Bone marrow (tissue), 2 donors: ENCODE results near the gene NID1.
"Not testable (repeated sequence)": the region's sequence is repeated elsewhere in the genome, so short reads cannot be mapped to it uniquely, and the experiment has no call there.

ENCODE experiments used
- DNase-seq, 2 donors: peaks; one replicate each; lab custom pipeline; 2025; lab: John Stamatoyannopoulos, UW

The NID1 gene

DNA sequence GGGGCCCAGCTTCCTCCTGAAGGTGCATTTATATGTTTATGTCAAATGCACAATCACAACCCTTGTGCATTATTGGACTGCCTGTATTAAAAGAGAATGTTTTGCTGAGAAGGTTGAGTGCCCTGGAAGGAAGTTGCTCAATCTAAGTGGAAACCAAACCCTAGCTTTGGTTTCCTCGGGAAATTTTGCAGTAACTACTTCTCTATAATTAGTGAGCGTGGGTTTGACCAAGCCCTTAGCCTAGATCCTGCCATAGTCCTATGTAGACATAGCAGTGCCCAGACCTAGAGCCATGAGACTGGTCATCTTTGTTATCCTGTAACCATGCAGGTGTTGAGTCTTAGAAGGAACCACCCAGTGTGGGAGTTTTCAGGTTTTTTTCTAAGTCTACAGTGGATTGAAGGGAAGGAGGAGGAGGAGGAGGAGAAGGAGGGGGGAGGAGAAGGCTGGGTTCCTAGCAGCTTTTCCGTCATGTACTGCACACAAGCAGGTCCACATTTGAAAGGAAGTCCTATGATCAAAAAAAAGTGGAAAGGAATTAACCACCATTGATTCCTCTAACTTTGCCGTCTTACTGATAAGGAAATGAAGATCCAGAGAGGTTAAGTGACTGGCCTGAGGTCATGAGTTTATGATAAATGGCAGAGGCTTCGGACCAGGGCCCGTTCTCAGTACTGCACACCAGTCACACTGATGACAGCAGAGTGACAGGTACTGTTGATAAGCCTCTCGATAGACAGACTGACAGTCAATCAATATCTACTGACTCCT is 126.0 kb downstream of the NID1 start:
- DNase-seq, result peak; percentile 32 to 53

DNA sequence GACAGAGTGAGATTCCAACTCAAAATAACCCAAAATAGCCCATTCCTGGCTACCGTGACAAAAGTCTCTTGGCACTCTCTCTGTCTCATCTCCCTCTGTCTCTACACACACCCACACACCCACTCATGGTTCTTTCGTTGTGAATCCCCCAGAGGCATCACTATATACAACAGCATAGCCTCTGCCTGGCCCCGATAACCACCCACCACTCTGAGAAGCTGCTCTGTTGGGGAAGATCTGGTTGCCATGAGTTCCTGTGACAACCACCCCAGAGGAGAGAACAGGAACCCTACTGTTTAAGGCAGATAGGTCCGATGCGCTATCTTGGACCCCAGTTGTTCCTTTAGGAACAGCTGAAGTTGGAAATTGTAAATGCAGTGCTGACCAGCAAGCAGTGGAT is 127.8 kb downstream of the NID1 start:
- DNase-seq, result no peak

DNA sequence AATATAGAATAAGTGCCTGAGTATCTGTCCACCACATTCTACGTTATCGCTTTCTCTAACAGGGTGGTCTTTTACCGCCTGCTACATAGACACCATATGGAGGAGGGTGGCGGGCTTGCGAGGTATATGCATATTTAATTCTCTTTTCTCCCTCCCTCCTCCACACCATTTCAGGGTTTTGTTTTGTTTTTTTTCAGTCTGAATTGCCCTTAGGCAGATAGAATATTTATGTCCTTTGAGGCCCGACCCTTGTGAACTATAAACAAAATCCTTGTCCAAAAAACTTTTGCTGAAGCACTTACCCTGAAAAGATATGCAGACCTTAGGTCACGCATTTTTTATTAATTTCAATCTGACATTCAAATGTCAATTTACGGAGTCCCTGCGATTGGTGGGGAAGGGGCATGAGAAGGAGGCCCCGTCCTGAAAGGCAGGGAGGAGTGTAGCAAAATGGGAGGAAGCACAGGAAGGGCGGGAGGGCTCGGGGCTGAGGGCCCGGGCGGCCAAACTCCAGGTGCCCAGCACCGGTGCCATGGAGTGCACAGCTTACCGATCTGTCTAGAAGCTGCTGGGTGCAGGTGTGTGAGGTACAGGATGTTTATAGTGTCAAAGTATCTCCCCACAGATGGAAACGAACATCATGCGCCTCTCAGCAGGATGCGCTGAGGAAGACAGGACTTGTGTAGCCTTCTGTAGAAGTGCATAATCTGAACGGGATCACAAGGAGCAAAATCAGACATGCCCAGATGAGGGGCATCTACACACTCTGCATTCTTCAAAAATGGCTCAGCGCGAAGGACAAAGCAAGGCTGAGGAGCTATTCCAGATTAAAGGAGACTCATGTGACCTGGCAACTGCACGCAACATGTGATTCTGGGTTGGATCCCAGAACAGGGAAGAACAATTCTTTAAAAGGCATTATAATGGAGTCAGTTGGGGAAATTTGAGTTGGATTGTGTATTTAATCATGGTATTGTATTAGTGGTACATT is 129.4 kb downstream of the NID1 start:
- no peak for DNase-seq

DNA sequence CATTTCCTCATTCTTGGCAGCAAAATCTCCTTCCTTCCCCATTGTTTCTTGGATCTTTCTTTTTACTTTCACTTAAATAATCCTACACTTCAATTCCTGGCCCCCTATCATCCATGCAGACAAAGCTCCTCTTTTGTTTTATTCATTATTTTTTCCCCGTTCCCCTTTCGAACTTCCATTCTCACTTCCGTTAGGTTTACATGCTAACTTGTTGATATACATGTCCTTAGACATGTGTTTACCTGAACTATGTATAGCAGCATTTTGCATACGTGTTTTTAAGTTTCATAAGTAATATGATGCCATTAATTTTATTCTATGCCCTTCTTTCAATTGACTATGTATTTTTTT is 131.1 kb downstream of the NID1 start:
- DNase-seq, result no peak

DNA sequence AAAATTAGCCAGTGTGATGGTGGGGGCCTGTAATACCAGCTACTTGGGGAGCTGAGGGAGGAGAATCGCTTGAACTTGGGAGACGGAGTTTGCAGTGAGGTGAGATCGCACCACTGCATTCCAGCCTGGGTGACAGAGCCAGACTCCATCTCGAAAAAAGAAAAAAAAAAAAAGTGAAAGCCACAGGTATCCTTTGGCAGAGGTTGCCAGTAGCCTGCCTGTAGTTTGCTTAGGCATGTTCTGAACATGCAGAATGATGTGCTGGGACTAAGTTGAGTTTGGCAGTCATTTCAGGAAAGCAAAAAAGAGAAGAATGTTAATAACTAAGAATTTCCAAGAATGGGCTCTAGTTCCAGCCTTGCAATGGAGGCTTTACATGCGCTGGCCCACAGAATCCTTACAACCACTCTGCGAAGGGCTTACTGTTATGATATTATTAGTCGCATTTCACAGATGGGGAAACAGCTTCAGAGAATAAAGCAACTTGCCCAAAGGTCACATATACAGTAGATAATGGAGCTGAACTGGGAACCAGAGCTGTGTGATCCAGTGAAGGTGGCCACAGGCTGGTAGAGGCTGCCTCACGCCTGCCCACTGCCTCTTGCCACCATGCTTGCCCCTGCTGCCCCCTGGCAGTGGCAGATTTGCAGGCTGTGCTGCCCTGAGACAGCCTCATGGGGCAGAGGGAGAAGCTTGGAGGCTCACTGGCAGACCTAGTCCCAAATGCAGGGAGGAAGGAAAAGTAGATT is 131.7 kb downstream of the NID1 start:
- no peak for DNase-seq

DNA sequence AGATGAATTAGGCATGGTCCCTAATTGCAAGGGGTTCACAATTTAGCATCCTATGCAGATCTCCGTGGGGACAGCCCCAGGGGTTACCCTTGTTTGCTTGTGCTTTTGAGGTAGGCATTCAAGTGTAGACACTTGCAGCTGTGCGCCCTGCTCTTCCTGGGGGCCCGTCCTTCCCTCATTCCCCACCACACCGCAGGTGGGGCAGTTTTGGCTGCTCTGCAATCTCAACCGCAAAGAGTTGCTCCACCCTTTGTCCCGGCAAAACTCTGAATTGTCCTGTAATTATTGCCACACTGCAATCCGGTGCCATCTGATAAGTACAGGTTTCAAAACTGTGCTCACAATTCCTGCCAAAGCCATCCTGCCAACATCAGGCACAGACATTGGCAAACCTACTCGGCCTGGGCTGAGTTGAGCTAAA is 132.8 kb downstream of the NID1 start:
- no peak for DNase-seq

DNA sequence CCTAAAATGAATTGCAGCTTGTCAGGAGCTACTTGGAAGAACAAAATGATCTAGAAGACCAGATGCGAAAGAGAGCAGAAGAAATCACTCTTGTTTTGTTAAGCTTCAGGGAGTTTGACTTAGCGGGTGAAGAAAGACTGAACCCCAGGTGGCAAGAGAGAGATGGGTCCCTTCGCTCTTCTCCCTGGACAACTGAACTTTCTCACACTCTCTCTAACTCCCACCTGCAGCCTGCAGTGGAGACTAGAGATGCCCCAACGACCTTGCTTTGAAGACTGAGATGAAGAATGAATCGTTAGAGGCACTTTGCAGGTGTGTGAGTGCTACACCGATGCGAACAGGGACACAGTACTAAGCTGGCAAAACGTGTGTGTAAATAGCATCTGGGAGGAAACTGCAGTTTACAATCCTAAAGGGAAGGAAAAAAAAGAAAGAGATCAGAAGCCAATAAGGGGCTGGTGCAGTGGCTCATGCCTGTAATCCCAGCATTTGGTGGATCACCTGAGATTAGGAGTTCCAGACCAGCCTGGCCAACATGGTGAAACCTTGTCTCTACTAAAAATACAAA is 133.6 kb downstream of the NID1 start:
- DNase-seq, result no peak

DNA sequence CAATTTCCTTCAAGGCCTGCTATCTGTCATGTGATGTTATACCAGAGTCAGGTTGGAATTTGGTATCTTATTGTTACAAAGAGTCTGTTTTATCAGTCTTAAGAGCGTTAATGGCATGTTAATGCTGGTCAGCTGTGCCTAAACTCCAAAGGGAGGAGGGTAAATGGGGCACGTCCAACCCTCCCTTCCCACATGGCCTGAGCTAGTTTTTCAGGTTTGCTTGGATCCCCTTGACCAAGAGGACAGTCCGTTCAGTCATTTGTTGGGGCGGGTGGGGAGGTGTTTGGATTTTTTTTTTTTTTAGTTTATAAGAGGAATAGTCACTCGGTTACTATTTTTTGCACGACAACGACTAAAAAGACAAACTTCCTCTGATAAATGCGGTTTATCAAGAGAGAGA is 134.3 kb downstream of the NID1 start:
- DNase-seq, result no peak

DNA sequence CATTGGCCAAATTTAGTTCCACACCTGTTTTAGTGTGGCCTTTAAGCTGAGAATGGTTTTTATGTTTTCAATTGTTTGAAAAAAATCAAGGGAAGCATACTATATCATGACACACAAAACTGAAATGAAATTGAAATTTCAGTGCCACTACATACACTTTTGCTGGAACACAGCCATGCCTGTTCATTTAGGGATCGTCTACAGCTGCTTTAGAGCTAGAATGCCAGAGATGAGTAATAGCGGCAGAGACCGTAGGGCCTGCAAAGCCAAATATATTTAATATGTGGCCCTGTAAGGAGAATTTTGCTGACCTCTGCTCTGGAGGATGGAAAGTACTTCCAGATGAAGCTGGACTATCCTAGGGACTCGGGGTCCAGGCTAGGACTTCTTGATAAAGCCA is 135.7 kb downstream of the NID1 start:
- no peak for DNase-seq

DNA sequence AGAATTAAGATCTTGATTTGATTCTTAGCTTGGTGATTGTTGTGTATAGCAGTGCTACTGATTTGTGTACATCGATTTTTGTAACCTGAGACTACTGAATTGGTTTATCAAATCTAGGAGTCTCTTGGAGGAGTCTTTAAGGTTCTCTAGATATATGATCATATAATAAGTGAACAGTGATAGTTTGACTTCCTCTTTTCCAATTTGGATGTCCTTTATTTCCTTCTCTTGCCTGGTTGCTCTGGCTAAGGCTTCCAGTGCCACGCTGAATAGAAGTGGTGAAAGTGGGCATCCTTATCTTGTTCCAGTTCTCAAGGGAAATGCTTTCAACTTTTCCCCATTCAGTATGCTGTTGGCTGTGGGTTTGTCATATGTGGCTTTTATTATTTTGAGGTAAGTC is 136.7 kb downstream of the NID1 start:
- DNase-seq, result no peak

DNA sequence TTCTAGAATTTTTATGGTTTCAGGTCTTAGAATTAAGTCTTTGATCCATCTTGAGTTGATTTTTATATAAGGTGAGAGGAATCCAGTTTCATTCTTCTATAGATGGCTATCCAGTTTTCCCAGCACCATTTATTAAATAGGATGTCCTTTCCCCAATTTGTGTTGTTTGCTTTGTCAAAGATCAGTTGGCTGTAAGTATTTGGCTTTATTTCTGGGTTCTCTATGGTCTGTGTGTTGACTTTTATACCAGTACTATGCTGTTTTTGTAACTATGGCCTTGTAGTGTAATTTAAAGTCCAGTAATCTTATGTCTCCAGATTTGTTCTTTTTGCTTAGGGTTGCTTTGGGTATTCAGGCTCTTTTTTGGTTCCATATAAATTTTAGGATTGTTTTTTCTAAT is 137.3 kb downstream of the NID1 start:
- not testable (repeated sequence) for DNase-seq
